D341Med (cell line): ENCODE measurements around the gene ARL10.

ENCODE experiments used
- DNase-seq: peaks from one replicate; pipeline ENCODE4 v3.0.0; 2012; ENCODE audit warnings: low spot score

ARL10 gene

GRCh38 chr5:176410486-176411180, 45.3 kb downstream of the ARL10 start:
- DNase-seq = no peak

DNA sequence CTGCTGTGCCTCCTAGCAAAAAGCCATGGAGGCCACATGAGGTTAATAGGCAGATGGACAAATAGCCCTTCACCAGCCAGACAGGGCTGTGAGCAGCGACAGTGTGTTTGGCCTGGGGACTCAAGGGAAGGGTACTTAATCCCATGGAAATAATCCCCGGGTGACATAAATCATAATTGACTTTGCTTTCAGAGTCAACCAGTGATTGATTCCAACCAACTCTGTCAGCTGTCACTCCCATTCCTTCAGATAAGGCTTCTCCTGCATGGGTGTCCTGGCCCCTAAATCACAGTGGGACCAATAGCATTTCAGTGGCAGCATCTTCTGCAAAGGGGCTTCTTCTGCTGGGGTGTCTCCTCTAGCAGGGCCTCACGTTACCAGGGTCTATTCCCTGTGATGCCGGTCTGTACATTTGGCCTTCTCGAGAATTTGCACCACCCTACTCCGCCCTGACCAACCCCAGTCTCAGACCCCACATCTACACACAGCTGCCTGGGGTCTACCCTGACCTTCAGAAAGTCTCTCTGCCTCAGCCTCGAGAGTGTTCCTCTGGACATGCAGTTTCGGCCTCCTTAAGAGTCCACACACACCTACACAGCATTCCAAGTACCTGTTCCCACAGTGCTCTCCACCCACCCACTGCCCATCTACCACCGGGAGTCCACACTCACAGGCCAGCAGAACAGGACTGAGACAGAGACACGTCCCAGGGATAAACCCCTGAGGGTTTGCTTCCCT, 47.4 kb downstream of the ARL10 start:
- DNase-seq = no peak

- no peak for DNase-seq
Observed at GRCh38 chr5:176413255-176413565, 47.9 kb downstream of the ARL10 start.

- DNase-seq = no peak
Observed at GRCh38 chr5:176413709-176414191, 48.5 kb downstream of the ARL10 start.

- no peak for DNase-seq
Observed at GRCh38 chr5:176414704-176415103, 49.4 kb downstream of the ARL10 start.

DNA sequence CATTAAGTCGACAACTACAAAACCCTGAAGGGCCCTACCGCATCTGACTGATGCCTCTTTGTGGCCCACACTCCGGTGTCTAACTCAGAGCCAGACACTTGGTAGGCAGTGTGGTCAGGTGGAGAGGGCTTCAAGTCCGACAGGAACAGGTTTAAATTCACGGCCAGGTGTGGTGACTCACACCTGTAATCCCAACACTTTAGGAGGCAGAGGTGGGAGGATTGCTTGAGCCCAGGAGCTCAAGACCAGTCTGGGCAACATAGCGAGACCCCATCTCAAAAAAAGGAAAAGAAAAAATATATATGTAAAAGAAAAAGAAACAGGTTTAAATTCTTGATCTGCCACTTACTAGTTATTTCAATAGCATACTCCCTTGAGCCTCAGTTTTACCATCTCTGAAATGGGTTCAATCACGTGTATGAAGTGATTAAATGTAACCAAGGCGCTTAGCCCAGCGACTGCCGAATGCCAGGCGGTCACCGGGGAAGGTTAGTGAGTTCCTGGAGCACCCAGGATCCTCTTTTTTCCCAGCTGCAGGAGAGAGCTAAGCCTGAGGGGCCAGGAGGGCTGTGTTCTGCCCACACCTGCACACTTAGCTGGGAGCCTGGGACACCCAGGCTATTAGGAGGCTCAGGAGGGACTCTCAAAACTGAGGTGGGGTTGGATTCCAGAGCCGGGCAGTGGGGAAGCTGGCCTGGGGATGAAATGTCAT, 50.1 kb downstream of the ARL10 start:
- no peak for DNase-seq

GRCh38 chr5:176415952-176416924, 51.0 kb downstream of the ARL10 start, which contains the start of gene CLTB:
TSS of gene CLTB (minus strand) at chr5:176416539. CDS start at chr5:176416363, 176 bp downstream.
- peak; percentile 98 for DNase-seq

DNA sequence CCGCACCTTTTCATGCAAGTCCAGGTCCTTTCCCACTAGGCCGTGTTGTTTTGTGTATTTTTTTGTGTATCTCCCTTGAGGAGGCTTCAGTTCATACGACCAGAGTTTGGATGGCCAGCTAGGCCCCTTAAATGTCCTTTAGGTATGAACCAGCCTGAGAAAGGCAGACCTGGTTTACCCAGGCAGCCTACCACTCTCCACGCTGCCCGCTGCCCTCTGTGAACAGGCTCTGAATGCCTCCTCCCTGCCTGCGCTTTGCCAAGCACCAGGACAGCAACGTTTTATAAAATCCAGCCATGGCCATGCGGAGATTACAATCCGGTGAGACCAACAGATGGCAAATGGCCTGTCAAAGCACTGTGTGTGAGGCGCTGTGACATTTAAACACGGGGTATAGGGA, 51.7 kb downstream of the ARL10 start:
- no peak for DNase-seq

GRCh38 chr5:176418251-176418650, 53.0 kb downstream of the ARL10 start:
- no peak for DNase-seq

DNA sequence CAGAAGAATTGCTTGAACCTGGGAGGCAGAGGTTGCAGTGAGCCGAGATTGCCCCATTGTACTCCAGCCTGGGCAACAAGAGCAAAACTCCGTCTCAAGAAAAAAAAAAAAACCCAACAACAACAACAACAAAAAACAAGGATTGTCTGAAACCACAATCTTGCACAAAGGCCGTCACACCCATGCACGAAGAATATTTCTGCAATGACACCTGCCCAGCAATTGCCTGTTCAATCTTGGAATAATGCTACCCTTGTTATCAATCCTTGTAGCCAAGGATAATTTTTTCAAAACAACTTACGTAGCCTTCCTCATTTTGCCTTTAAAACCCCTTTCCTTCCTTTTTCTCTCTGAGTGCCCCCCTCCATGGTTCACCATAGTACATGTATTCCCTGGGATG, 54.8 kb downstream of the ARL10 start:
- no peak for DNase-seq

DNA sequence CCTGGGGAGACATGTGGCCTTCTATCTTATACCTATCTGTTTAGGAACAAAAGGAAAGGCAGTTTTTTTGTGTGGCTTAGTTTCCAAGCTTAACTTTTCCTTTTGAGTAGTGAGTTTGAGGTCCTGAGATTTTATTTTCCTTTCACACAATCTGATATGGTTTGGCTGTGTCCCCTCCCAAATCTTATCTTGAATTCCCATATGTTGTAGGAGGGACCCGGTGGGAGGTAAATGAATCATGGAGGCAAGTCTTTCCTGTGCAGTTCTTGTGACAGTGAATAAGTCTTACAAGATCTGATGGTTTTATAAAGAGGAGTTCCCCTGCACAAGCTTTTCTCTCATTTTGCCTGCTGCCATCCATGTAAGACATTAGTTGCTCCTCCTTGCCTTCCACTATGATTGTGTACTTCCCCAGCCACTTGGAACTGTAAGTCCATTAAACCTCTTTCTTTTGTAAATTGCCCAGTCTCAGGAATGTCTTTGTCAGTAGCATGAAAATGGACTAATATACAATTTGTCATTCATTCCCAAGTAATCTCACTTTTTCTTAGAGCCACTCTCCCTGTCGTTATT, 55.8 kb downstream of the ARL10 start:
- DNase-seq = no peak

GRCh38 chr5:176424181-176424580, 58.9 kb downstream of the ARL10 start:
- DNase-seq = no peak

DNA sequence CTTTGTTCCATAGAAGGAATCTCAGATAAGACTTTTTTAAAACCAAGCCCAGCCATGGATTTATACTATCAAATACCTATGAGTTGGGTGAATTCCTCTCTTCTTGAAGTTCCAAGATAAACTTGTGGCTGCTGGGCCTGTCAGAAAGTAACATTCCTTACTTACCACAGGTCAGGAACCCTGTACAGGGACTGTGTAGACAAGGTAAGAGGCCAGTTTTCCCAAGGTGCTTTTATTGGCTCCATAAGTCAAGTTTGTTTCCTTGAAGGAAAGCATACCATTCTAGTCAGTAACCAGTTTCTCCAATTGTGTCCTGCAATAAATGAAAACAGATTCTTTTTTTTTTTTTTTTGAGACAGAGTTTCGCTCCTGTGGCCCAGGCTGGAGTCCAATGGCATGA, 59.9 kb downstream of the ARL10 start:
- DNase-seq = no peak

DNA sequence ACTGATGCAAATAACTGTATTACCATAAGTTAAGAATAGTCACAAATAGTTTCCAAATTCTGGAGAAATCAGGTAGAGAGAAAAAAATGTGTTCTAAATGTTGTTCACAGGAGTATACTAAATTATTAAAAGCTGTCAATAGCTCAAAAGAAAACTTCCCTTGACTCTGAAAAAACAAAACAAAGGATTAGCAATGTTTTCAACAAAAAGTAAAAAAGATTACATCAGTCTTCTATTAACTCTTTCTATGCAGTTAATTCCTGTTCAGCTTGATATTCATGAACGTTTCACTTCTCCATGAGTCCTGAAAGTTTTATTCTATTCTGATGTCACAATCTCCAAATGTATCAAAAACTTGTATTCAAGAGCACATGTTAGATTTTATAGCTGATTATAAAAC, 60.5 kb downstream of the ARL10 start:
- no peak for DNase-seq

- DNase-seq = no peak
Observed at GRCh38 chr5:176426876-176427275, 61.6 kb downstream of the ARL10 start.

GRCh38 chr5:176427971-176428370, 62.7 kb downstream of the ARL10 start:
- no peak for DNase-seq

GRCh38 chr5:176429972-176430371, 64.7 kb downstream of the ARL10 start:
- DNase-seq = no peak
